SK-N-SH (cell line): Measurements from ENCODE around the gene TAP1.

Experiments used
- CHD2 ChIP-seq: fragments of 150-350 bp; IDR thresholded peaks from 2 replicates; pipeline ENCODE4 v1.6.1; 2018; ENCODE audit warnings: low read length; ENCODE audit not compliant: partially characterized antibody
- CTCF ChIP-seq: fragments of 200-600 bp; sonication (generic); IDR thresholded peaks from 2 replicates; pipeline ENCODE4 v1.6.1; 2017; ENCODE audit warnings: antibody characterized with exemption, mild to moderate bottlenecking, moderate library complexity
- EP300 ChIP-seq, 2 experiments: IDR thresholded peaks; 2 replicates each; pipeline versions ENCODE4 v1.4.0 to v1.6.1; 2012; ENCODE audit warnings: borderline replicate concordance in 1 of 2, low read depth in 1 of 2, low read length in 1 of 2
- EZH2phosphoT487 ChIP-seq: fragments of 200-600 bp; sonication (generic); IDR thresholded peaks from 2 replicates; pipeline ENCODE4 v1.6.1; 2017; ENCODE audit warnings: low read depth, mixed run types, mild to moderate bottlenecking, antibody characterized with exemption, moderate library complexity, borderline replicate concordance
- FOSL2 ChIP-seq: IDR thresholded peaks from 2 replicates; pipeline ENCODE4 v1.4.0; 2012; ENCODE audit warnings: low read depth, mild to moderate bottlenecking, moderate library complexity, borderline replicate concordance
- GABPA ChIP-seq: IDR thresholded peaks from 2 replicates; pipeline ENCODE4 v1.4.0; 2012; ENCODE audit warnings: low read depth, mild to moderate bottlenecking
- MAX ChIP-seq: IDR thresholded peaks from 2 replicates; pipeline ENCODE4 v1.4.0; 2012; ENCODE audit warnings: low read depth
- MXI1 ChIP-seq: IDR thresholded peaks from 2 replicates; pipeline ENCODE4 v1.6.1; 2012; ENCODE audit warnings: mild to moderate bottlenecking, low read depth, low read length, improper control_type of control experiment
- NFIC ChIP-seq: IDR thresholded peaks from 2 replicates; pipeline ENCODE4 v1.4.0; 2012; ENCODE audit warnings: borderline replicate concordance
- POLR2AphosphoS5 ChIP-seq: IDR thresholded peaks from 2 replicates; pipeline ENCODE4 v1.6.1; 2012; ENCODE audit warnings: low read depth, low read length
- REST ChIP-seq: IDR thresholded peaks from 2 replicates; pipeline ENCODE4 v1.6.1; 2012; ENCODE audit warnings: mild to moderate bottlenecking, low read depth, low read length, moderate library complexity
- TAF1 ChIP-seq: IDR thresholded peaks from 2 replicates; pipeline ENCODE4 v1.6.1; 2012; ENCODE audit warnings: low read depth, mild to moderate bottlenecking, low read length, moderate library complexity, borderline replicate concordance
- TEAD4 ChIP-seq: IDR thresholded peaks from 2 replicates; pipeline ENCODE4 v1.4.0; 2012; ENCODE audit warnings: mild to moderate bottlenecking, borderline replicate concordance; ENCODE audit not compliant: insufficient read depth
- ZBTB33 ChIP-seq: IDR thresholded peaks from 2 replicates; pipeline ENCODE4 v1.4.0; 2012; ENCODE audit warnings: low read depth, borderline replicate concordance

- TF ChIP-seq POLR2AphosphoS5, result no peak
- no peak for TF ChIP-seq CTCF
- TF ChIP-seq GABPA, result no peak
- no peak for TF ChIP-seq TEAD4
- no peak for TF ChIP-seq MAX
- no peak for TF ChIP-seq FOSL2
- TF ChIP-seq EZH2phosphoT487, result no peak
- no peak for TF ChIP-seq NFIC
- TF ChIP-seq TAF1, result no peak
- no peak for TF ChIP-seq REST
- TF ChIP-seq MXI1, result no peak
- TF ChIP-seq ZBTB33, result no peak
- TF ChIP-seq EP300 (IDR thresholded peaks at IDR 0.05; ENCODE audit: borderline replicate concordance in 1 of 2, low read depth in 1 of 2, low read length in 1 of 2), result no peak
- no peak for TF ChIP-seq CHD2
Measured at GRCh38 chr6:32849126-32849525, 4.4 kb downstream of the TAP1 start.
